WTC11 (cell line): ENCODE measurements around the gene LAMP1. TPM values are rescaled to one million over a fixed set of nuclear protein-coding genes. Genes with fewer than 3 reads are reported as not detected.

Experiments
- ATAC-seq: fragments of 200-7000 bp; cut with Tn5 transposase; 2 replicates; pipeline ENCODE4 v1.10.0; 2021; ENCODE audit warnings: mild to moderate bottlenecking, moderate library complexity
- CTCF ChIA-PET: fragments of 300-600 bp; sonication (Branson Sonifier 250); formaldehyde crosslinking; loops from one replicate; lab custom pipeline; 2021; ENCODE audit warnings: antibody characterized with exemption; lab: Charles Lee
- POLR2A ChIA-PET: fragments of 350-600 bp; sonication (Branson Sonifier 250); formaldehyde crosslinking; loops from one replicate; lab custom pipeline; 2021; ENCODE audit warnings: antibody characterized with exemption; lab: Charles Lee
- DNase-seq: peaks from one replicate; pipeline ENCODE4 v3.0.0; 2021; ENCODE audit warnings: low spot score
- H3K27ac Mint-ChIP-seq: 2 replicates; pipeline ENCODE4 v1.8.0; 2021; ENCODE audit warnings: mixed read lengths
- H3K27me3 Mint-ChIP-seq: 2 replicates; pipeline ENCODE4 v1.8.0; 2021; ENCODE audit warnings: low read depth, mild to moderate bottlenecking, moderate library complexity, mixed read lengths
- H3K36me3 Mint-ChIP-seq: 2 replicates; pipeline ENCODE4 v1.8.0; 2021; ENCODE audit warnings: mixed read lengths
- H3K4me1 Mint-ChIP-seq: 2 replicates; pipeline ENCODE4 v1.8.0; 2022; ENCODE audit warnings: mixed read lengths
- H3K4me3 Mint-ChIP-seq: 2 replicates; pipeline ENCODE4 v1.8.0; 2021; ENCODE audit warnings: mild to moderate bottlenecking, moderate library complexity, mixed read lengths
- H3K9me3 Mint-ChIP-seq: 2 replicates; pipeline ENCODE4 v1.8.0; 2021; ENCODE audit warnings: mixed read lengths
- ATF6 ChIP-seq: sonication (generic); formaldehyde crosslinking; IDR thresholded peaks from 2 replicates; pipeline ENCODE4 v1.8.1; 2023; ENCODE audit warnings: mild to moderate bottlenecking, missing genetic modification reagents
- CTCF ChIP-seq: fragments of 200-600 bp; IDR thresholded peaks from 2 replicates; pipeline ENCODE4 v1.8.0; 2022; ENCODE audit warnings: antibody characterized with exemption
- GRHL2 ChIP-seq: fragments of 250-450 bp; sonication (Bioruptor Pico); IDR thresholded peaks from 2 replicates; pipeline ENCODE4 v1.8.0; 2022; ENCODE audit warnings: mild to moderate bottlenecking, moderate library complexity; ENCODE audit not compliant: insufficient replicate concordance, severe bottlenecking
- GTF2I ChIP-seq: fragments of 250-450 bp; sonication (Bioruptor Pico); conservative IDR thresholded peaks from 2 replicates; pipeline ENCODE4 v1.4.0; 2021; ENCODE audit warnings: mild to moderate bottlenecking
- MAX ChIP-seq: sonication (generic); formaldehyde crosslinking; IDR thresholded peaks from 2 replicates; pipeline ENCODE4 v1.8.0; 2022; ENCODE audit warnings: mild to moderate bottlenecking, missing genetic modification reagents
- PREB ChIP-seq: sonication (generic); formaldehyde crosslinking; IDR thresholded peaks from 2 replicates; pipeline ENCODE4 v1.8.1; 2022; ENCODE audit warnings: mild to moderate bottlenecking, missing genetic modification reagents, moderate library complexity, borderline replicate concordance
- STAT6 ChIP-seq: sonication (generic); formaldehyde crosslinking; conservative IDR thresholded peaks from 2 replicates; pipeline ENCODE4 v1.8.1; 2023; ENCODE audit warnings: mild to moderate bottlenecking, low read depth, missing genetic modification reagents, moderate library complexity
- TEAD1 ChIP-seq: sonication (generic); formaldehyde crosslinking; IDR thresholded peaks from 2 replicates; pipeline ENCODE4 v1.8.0; 2022; ENCODE audit warnings: mild to moderate bottlenecking, missing genetic modification reagents
- ZBTB21 ChIP-seq: sonication (generic); formaldehyde crosslinking; IDR thresholded peaks from 2 replicates; pipeline ENCODE4 v1.8.1; 2023; ENCODE audit warnings: mild to moderate bottlenecking, missing genetic modification reagents, borderline replicate concordance
- ZNF232 ChIP-seq: sonication (generic); formaldehyde crosslinking; IDR thresholded peaks from 2 replicates; pipeline ENCODE4 v1.8.0; 2022; ENCODE audit warnings: mild to moderate bottlenecking, missing genetic modification reagents
- ZNF281 ChIP-seq: sonication (generic); formaldehyde crosslinking; IDR thresholded peaks from 2 replicates; pipeline ENCODE4 v1.8.0; 2023; ENCODE audit warnings: mild to moderate bottlenecking, missing genetic modification reagents
- ZNF317 ChIP-seq: sonication (generic); formaldehyde crosslinking; IDR thresholded peaks from 2 replicates; pipeline ENCODE4 v1.8.1; 2023; ENCODE audit warnings: low read depth, mild to moderate bottlenecking, moderate library complexity, missing genetic modification reagents, borderline replicate concordance
- ZNF396 ChIP-seq: fragments of 250-450 bp; sonication (Bioruptor Pico); IDR thresholded peaks from 2 replicates; pipeline ENCODE4 v1.8.0; 2021; ENCODE audit warnings: mild to moderate bottlenecking, moderate library complexity, borderline replicate concordance
- total RNA-seq: library from RNA; stranded (reverse); gene quantifications from 3 replicates; pipeline ENCODE4 v1.2.3, GENCODE V29; 2021

LAMP1 gene
- total RNA-seq, 1 experiment from 2014 or later, result 150 TPM

GRCh38 chr13:113354831-113355610, 58.0 kb downstream of the LAMP1 start:
- POLR2A ChIA-PET, result interaction anchor here (0.5 kb wide), 1 partner anchor 21 kb away, joined by 3 read pairs; no protein-coding TSS in a partner anchor
- CTCF ChIA-PET, result interaction anchor here (1.3 to 2.5 kb wide), 3 partner anchors 18 to 96 kb away, joined by 4 to 9 read pairs (median 6); no protein-coding TSS in a partner anchor
- H3K36me3 Mint-ChIP-seq, result peaks cover 48% of the 10 kb centered on the region
- DNase-seq (no peak), ATAC-seq (no peak; the same call in 1 of the 2 replicates)
- TF ChIP-seq ZBTB21 (CRISPR knock-in tag), result no peak
- no peak for TF ChIP-seq STAT6
- no peak for TF ChIP-seq MAX (CRISPR knock-in tag)
- TF ChIP-seq PREB (CRISPR knock-in tag), result no peak
- no peak for TF ChIP-seq ZNF232 (CRISPR knock-in tag)
- TF ChIP-seq ZNF396 (CRISPR knock-in tag), result no peak
- no peak for TF ChIP-seq GRHL2 (CRISPR knock-in tag)
- no peak for TF ChIP-seq GTF2I (CRISPR knock-in tag)
- no peak for TF ChIP-seq CTCF
- no peak for TF ChIP-seq ZNF317 (CRISPR knock-in tag)
- TF ChIP-seq TEAD1, result no peak
- no peak for TF ChIP-seq ZNF281 (CRISPR knock-in tag)
- no peak for TF ChIP-seq ATF6 (CRISPR knock-in tag)
- H3K4me1 Mint-ChIP-seq, result no peaks in the 10 kb centered on the region
- no peaks in the 10 kb centered on the region for H3K27me3 Mint-ChIP-seq
- no peaks in the 10 kb centered on the region for H3K9me3 Mint-ChIP-seq
- H3K27ac Mint-ChIP-seq, result 0 out of 2 replicates have a peak overlapping the region, but pooled peaks have one; percentile 82
- no peak overlapping the region for H3K4me3 Mint-ChIP-seq
